Measurements from ENCODE around the gene QRICH2. TPM values are rescaled to one million over a fixed set of nuclear protein-coding genes. Genes with fewer than 3 reads are reported as not detected.
A peak's percentile ranks its signal among the peaks of the same experiment; 100 is the strongest.
"Not testable (repeated sequence)": the region's sequence is repeated elsewhere in the genome, so short reads cannot be mapped to it uniquely, and the experiment has no call there.

QRICH2 gene
- total RNA-seq, 1 donor = 1.2 TPM

- no peak overlapping the region for H3K4me3 ChIP-seq (ENCODE audit: low read length)
- peaks cover 50% of the 10 kb centered on the region for H3K4me1 ChIP-seq (ENCODE audit: insufficient read depth, low read length)
- H3K9me3 ChIP-seq (ENCODE audit: low read depth, low read length) = no peaks in the 10 kb centered on the region
- H3K27me3 ChIP-seq (ENCODE audit: insufficient read depth, low read length) = no peaks in the 10 kb centered on the region
Observed at GRCh38 chr17:76254275-76254674, 53.8 kb downstream of the QRICH2 start.

GRCh38 chr17:76253841-76254240 lies 54.2 kb downstream of the QRICH2 start:
- Histone ChIP-seq H3K4me1 (ENCODE audit: insufficient read depth, low read length) (peaks cover 50% of the 10 kb centered on the region), H3K9me3 (ENCODE audit: low read depth, low read length) (no peaks in the 10 kb centered on the region), H3K27me3 (ENCODE audit: insufficient read depth, low read length) (no peaks in the 10 kb centered on the region), H3K4me3 (ENCODE audit: low read length) (no peak overlapping the region)

- H3K4me3 ChIP-seq (ENCODE audit: low read length) = peak overlapping the region; percentile 7
- not testable (repeated sequence) for H3K27me3 ChIP-seq (ENCODE audit: insufficient read depth, low read length); H3K9me3 ChIP-seq (ENCODE audit: low read depth, low read length)
- peaks cover 53% of the 10 kb centered on the region for H3K4me1 ChIP-seq (ENCODE audit: insufficient read depth, low read length)
Observed at GRCh38 chr17:76252967-76253766, 54.9 kb downstream of the QRICH2 start.

GRCh38 chr17:76252040-76252954 lies 55.8 kb downstream of the QRICH2 start:
- Histone ChIP-seq H3K4me1 (ENCODE audit: insufficient read depth, low read length) (peaks cover 61% of the 10 kb centered on the region), H3K9me3 (ENCODE audit: low read depth, low read length) (no peaks in the 10 kb centered on the region), H3K4me3 (ENCODE audit: low read length) (peak overlapping the region; percentile 7), H3K27me3 (ENCODE audit: insufficient read depth, low read length) (no peaks in the 10 kb centered on the region)

GRCh38 chr17:76251478-76252039 lies 56.5 kb downstream of the QRICH2 start:
- H3K4me3 ChIP-seq (ENCODE audit: low read length) = no peak overlapping the region
- peaks cover 67% of the 10 kb centered on the region for H3K4me1 ChIP-seq (ENCODE audit: insufficient read depth, low read length)
- H3K27me3 ChIP-seq (ENCODE audit: insufficient read depth, low read length) = no peaks in the 10 kb centered on the region
- H3K9me3 ChIP-seq (ENCODE audit: low read depth, low read length) = no peaks in the 10 kb centered on the region

- no peak overlapping the region for H3K4me3 ChIP-seq (ENCODE audit: low read length)
- H3K4me1 ChIP-seq (ENCODE audit: insufficient read depth, low read length) = peaks cover 67% of the 10 kb centered on the region
- no peaks in the 10 kb centered on the region for H3K9me3 ChIP-seq (ENCODE audit: low read depth, low read length)
- no peaks in the 10 kb centered on the region for H3K27me3 ChIP-seq (ENCODE audit: insufficient read depth, low read length)
Observed at GRCh38 chr17:76250141-76250540, 57.9 kb downstream of the QRICH2 start.

GRCh38 chr17:76248013-76248782 lies 59.9 kb downstream of the QRICH2 start:
- Histone ChIP-seq H3K4me1 (ENCODE audit: insufficient read depth, low read length) (peaks cover 73% of the 10 kb centered on the region), H3K27me3 (ENCODE audit: insufficient read depth, low read length) (peaks cover 10% of the 10 kb centered on the region), H3K9me3 (ENCODE audit: low read depth, low read length) (no peaks in the 10 kb centered on the region), H3K4me3 (ENCODE audit: low read length) (no peak overlapping the region)

GRCh38 chr17:76247304-76247703 lies 60.8 kb downstream of the QRICH2 start:
- Histone ChIP-seq H3K4me3 (ENCODE audit: low read length) (no peak overlapping the region), H3K9me3 (ENCODE audit: low read depth, low read length) (no peaks in the 10 kb centered on the region), H3K27me3 (ENCODE audit: insufficient read depth, low read length) (peaks cover 16% of the 10 kb centered on the region), H3K4me1 (ENCODE audit: insufficient read depth, low read length) (peaks cover 64% of the 10 kb centered on the region)

- Histone ChIP-seq H3K4me3 (ENCODE audit: low read length) (no peak overlapping the region), H3K9me3 (ENCODE audit: low read depth, low read length) (no peaks in the 10 kb centered on the region), H3K27me3 (ENCODE audit: insufficient read depth, low read length) (peaks cover 26% of the 10 kb centered on the region), H3K4me1 (ENCODE audit: insufficient read depth, low read length) (peaks cover 59% of the 10 kb centered on the region)
Observed at GRCh38 chr17:76246080-76247066, 61.7 kb downstream of the QRICH2 start.

GRCh38 chr17:76244721-76245120 lies 63.4 kb downstream of the QRICH2 start:
- H3K4me3 ChIP-seq (ENCODE audit: low read length); H3K9me3 ChIP-seq (ENCODE audit: low read depth, low read length): not testable (repeated sequence)
- H3K27me3 ChIP-seq (ENCODE audit: insufficient read depth, low read length) = peaks cover 34% of the 10 kb centered on the region
- peaks cover 56% of the 10 kb centered on the region for H3K4me1 ChIP-seq (ENCODE audit: insufficient read depth, low read length)

GRCh38 chr17:76243826-76244679 lies 64.0 kb downstream of the QRICH2 start:
- Histone ChIP-seq H3K4me3 (ENCODE audit: low read length) (no peak overlapping the region), H3K4me1 (ENCODE audit: insufficient read depth, low read length) (peaks cover 59% of the 10 kb centered on the region), H3K9me3 (ENCODE audit: low read depth, low read length) (no peaks in the 10 kb centered on the region), H3K27me3 (ENCODE audit: insufficient read depth, low read length) (peaks cover 38% of the 10 kb centered on the region)

GRCh38 chr17:76241691-76242255 lies 66.3 kb downstream of the QRICH2 start:
- peaks cover 43% of the 10 kb centered on the region for H3K4me1 ChIP-seq (ENCODE audit: insufficient read depth, low read length)
- H3K4me3 ChIP-seq (ENCODE audit: low read length) = no peak overlapping the region
- peaks cover 52% of the 10 kb centered on the region for H3K27me3 ChIP-seq (ENCODE audit: insufficient read depth, low read length)
- H3K9me3 ChIP-seq (ENCODE audit: low read depth, low read length) = no peaks in the 10 kb centered on the region

- Histone ChIP-seq H3K4me3 (ENCODE audit: low read length) (peak overlapping the region; percentile 52), H3K9me3 (ENCODE audit: low read depth, low read length) (no peaks in the 10 kb centered on the region), H3K4me1 (ENCODE audit: insufficient read depth, low read length) (peaks cover 37% of the 10 kb centered on the region), H3K27me3 (ENCODE audit: insufficient read depth, low read length) (peaks cover 52% of the 10 kb centered on the region)
Observed at GRCh38 chr17:76241204-76241538, 66.9 kb downstream of the QRICH2 start.

All from mononuclear cell (primary cell).